GM12878 (cell line): ENCODE results near the gene OLIG2. TPM values are rescaled to one million over a fixed set of nuclear protein-coding genes. Genes with fewer than 3 reads are reported as not detected.

Source experiments
- ATAC-seq: fragments of 200-7000 bp; cut with Tn5 transposase; 3 replicates; pipeline ENCODE4 v1.9.1; 2020; ENCODE audit warnings: mild to moderate bottlenecking, moderate library complexity
- BruUV-seq: library from RNA; stranded (reverse); fragments of 400-500 nt; replicated peaks from 2 replicates; lab custom pipeline; 2021; lab: Mats Ljungman, UMichigan
- CTCF ChIA-PET: fragments of 300-600 bp; sonication (Branson Sonifier 250); formaldehyde crosslinking; extraction: SDS; loops from one replicate; lab custom pipeline; 2021; ENCODE audit warnings: inconsistent platforms; lab: Yijun Ruan, JAX
- POLR2A ChIA-PET: fragments of 350-600 bp; formaldehyde crosslinking; extraction: SDS; loops from one replicate; lab custom pipeline; 2021; ENCODE audit warnings: inconsistent platforms; lab: Charles Lee
- RAD21 ChIA-PET: fragments of 300-600 bp; sonication (Branson Sonifier 250); formaldehyde crosslinking; loops from one replicate; lab custom pipeline; 2023; ENCODE audit warnings: antibody characterized with exemption; ENCODE audit not compliant: unreplicated experiment; lab: Charles Lee
- SMC1A ChIA-PET: fragments of 300-600 bp; sonication (Branson Sonifier 250); formaldehyde crosslinking; loops from one replicate; lab custom pipeline; 2023; ENCODE audit not compliant: unreplicated experiment, uncharacterized antibody; lab: Charles Lee
- DNase-seq: peaks from one replicate; pipeline ENCODE4 v3.0.0-alpha.2; 2011; ENCODE audit warnings: low read depth, low spot score
- FAIRE-seq: peaks from 3 replicates; lab custom pipeline; 2011; peaks lifted over from hg19 to GRCh38; lab: Jason Lieb, UNC
- H2AFZ ChIP-seq: 2 replicates; pipeline ENCODE4 v1.6.0; 2011; ENCODE audit warnings: low read depth, low read length, control low read depth; ENCODE audit not compliant: control insufficient read depth
- H3K27ac ChIP-seq: 2 replicates; pipeline ENCODE4 v1.5.1; 2011; ENCODE audit warnings: control low read depth; ENCODE audit not compliant: control insufficient read depth, insufficient read depth
- H3K27me3 ChIP-seq, 2 experiments: replicated peaks in 1 of 2; 2 replicates each; pipeline versions ENCODE4 v1.6.0 to v1.6.1; 2011; ENCODE audit warnings: low read length in 1 of 2; ENCODE audit not compliant: control insufficient read depth in 2 of 2, insufficient read depth in 2 of 2
- H3K36me3 ChIP-seq, 2 experiments: 2 replicates each; pipeline ENCODE4 v1.5.1; 2011; ENCODE audit warnings: low read length in 1 of 2; ENCODE audit not compliant: control insufficient read depth in 2 of 2, insufficient read depth in 2 of 2
- H3K4me1 ChIP-seq: 2 replicates; pipeline ENCODE4 v1.6.1; 2011; ENCODE audit warnings: mild to moderate bottlenecking, low read length, moderate library complexity, mixed read lengths; ENCODE audit not compliant: control insufficient read depth, insufficient read depth
- H3K4me2 ChIP-seq: 2 replicates; pipeline ENCODE4 v1.6.0; 2011; ENCODE audit warnings: control low read depth; ENCODE audit not compliant: control insufficient read depth, insufficient read depth
- H3K4me3 ChIP-seq: fragments of 200-600 bp; sonication (generic); 2 replicates; pipeline ENCODE4 v1.5.1; 2016
- H3K79me2 ChIP-seq: 2 replicates; pipeline ENCODE4 v1.6.0; 2011; ENCODE audit warnings: low read length; ENCODE audit not compliant: control insufficient read depth, insufficient read depth
- H3K9ac ChIP-seq: 2 replicates; pipeline ENCODE4 v1.8.0; 2011; ENCODE audit warnings: low read length, control low read depth, mixed read lengths; ENCODE audit not compliant: control insufficient read depth, insufficient read depth
- H3K9me3 ChIP-seq: replicated peaks from 3 replicates; pipeline ENCODE4 v1.5.1; 2011; ENCODE audit warnings: mild to moderate bottlenecking, low read length; ENCODE audit not compliant: control insufficient read depth, insufficient read depth
- H4K20me1 ChIP-seq: 2 replicates; pipeline ENCODE4 v1.6.0; 2011; ENCODE audit not compliant: control insufficient read depth, insufficient read depth
- EZH2 ChIP-seq: IDR thresholded peaks from 2 replicates; pipeline ENCODE4 v1.6.1; 2012; ENCODE audit warnings: low read depth, mild to moderate bottlenecking, control low read depth, inconsistent platforms, low read length, borderline replicate concordance; ENCODE audit not compliant: control insufficient read depth
- POU2F2 ChIP-seq: IDR thresholded peaks from 3 replicates; pipeline ENCODE4 v1.6.1; 2011; ENCODE audit warnings: low read depth, mild to moderate bottlenecking, low read length, borderline replicate concordance
- SIN3A ChIP-seq: IDR thresholded peaks from 2 replicates; pipeline ENCODE4 v1.6.1; 2012; ENCODE audit warnings: low read depth, low read length, improper control_type of control experiment
- STAT1 ChIP-seq: fragments of 450-650 bp; conservative IDR thresholded peaks from 2 replicates; pipeline ENCODE4 v1.6.1; 2014; ENCODE audit warnings: antibody characterized with exemption, mild to moderate bottlenecking
- WGBS: methylation state at CpG from one replicate; pipeline ENCODE4 v1.1.6; 2016; ENCODE audit warnings: low lambda C conversion rate; ENCODE audit not compliant: insufficient replicate concordance, insufficient coverage; ENCODE audit errors: missing lambda C conversion rate; 5-methylcytosine and 5-hydroxymethylcytosine counted together
- in situ Hi-C: fragments of 300-500 bp; cut with MboI; formaldehyde crosslinking; loops from 9 replicates; pipeline ENCODE4 v1.14.3; 2018; ENCODE audit warnings: mixed read lengths
- intact Hi-C: fragments of 100-400 bp; cut with micrococcal nuclease; formaldehyde crosslinking; loops from one replicate; pipeline ENCODE4 v1.14.2; 2022; ENCODE audit not compliant: unreplicated experiment
- polyA plus RNA-seq, 11 experiments: library from polyadenylated mRNA; depleted of rRNA in 4 of 11; unstranded in 6 of 11; stranded (reverse) in 5 of 11; fragments of >200 nt; fragmentation: Nextera tagmentation in 4 of 11; fragmentation: Illumina TruSeq in 1 of 11; extraction: Ambion mirVana in 4 of 11; extraction: Trizol in 1 of 11; gene quantifications; 1 replicate in 1 of 11; 2 replicates in 10 of 11; pipeline versions ENCODE4 v1.2.1 to v1.2.3, GENCODE V29; 2011 to 2016; ENCODE audit warnings: inconsistent platforms in 2 of 11, missing spikeins in 2 of 11, low read depth in 1 of 11
- total RNA-seq, 4 experiments: library from RNA; depleted of rRNA in 3 of 4; stranded (reverse); fragments of >200 nt in 3 of 4; fragmentation: Illumina TruSeq in 1 of 4; extraction: Trizol in 1 of 4; gene quantifications; 2 replicates each; pipeline versions ENCODE4 v1.2.1 to v1.2.3, GENCODE V29; 2013 to 2021
- TF ChIP-seq, protein P1 (sequence below): fragments of 450-650 bp; formaldehyde crosslinking; IDR thresholded peaks from 2 replicates; pipeline ENCODE4 v1.5.0; 2022; ENCODE audit warnings: mild to moderate bottlenecking, missing genetic modification characterization

OLIG2 gene
- total and polyA plus RNA-seq, 10 of the 15 experiments (the other 5 are each of a cell fraction or from before 2014, with no cell fraction given): not detected

DNA sequence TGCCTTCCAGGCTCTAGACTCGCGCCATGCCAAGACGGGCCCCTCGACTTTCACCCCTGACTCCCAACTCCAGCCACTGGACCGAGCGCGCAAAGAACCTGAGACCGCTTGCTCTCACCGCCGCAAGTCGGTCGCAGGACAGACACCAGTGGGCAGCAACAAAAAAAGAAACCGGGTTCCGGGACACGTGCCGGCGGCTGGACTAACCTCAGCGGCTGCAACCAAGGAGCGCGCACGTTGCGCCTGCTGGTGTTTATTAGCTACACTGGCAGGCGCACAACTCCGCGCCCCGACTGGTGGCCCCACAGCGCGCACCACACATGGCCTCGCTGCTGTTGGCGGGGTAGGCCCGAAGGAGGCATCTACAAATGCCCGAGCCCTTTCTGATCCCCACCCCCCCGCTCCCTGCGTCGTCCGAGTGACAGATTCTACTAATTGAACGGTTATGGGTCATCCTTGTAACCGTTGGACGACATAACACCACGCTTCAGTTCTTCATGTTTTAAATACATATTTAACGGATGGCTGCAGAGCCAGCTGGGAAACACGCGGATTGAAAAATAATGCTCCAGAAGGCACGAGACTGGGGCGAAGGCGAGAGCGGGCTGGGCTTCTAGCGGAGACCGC lies 2.0 kb upstream of the OLIG2 start:
- FAIRE-seq: no peak
- H3K4me2 ChIP-seq: no peak overlapping the region
- BruUV-seq: no TSS peak
- no peak for TF ChIP-seq STAT1
- no peak for TF ChIP-seq SIN3A
- no peak for TF ChIP-seq EZH2
- TF ChIP-seq POU2F2: no peak
- TF ChIP-seq, protein P1, sequence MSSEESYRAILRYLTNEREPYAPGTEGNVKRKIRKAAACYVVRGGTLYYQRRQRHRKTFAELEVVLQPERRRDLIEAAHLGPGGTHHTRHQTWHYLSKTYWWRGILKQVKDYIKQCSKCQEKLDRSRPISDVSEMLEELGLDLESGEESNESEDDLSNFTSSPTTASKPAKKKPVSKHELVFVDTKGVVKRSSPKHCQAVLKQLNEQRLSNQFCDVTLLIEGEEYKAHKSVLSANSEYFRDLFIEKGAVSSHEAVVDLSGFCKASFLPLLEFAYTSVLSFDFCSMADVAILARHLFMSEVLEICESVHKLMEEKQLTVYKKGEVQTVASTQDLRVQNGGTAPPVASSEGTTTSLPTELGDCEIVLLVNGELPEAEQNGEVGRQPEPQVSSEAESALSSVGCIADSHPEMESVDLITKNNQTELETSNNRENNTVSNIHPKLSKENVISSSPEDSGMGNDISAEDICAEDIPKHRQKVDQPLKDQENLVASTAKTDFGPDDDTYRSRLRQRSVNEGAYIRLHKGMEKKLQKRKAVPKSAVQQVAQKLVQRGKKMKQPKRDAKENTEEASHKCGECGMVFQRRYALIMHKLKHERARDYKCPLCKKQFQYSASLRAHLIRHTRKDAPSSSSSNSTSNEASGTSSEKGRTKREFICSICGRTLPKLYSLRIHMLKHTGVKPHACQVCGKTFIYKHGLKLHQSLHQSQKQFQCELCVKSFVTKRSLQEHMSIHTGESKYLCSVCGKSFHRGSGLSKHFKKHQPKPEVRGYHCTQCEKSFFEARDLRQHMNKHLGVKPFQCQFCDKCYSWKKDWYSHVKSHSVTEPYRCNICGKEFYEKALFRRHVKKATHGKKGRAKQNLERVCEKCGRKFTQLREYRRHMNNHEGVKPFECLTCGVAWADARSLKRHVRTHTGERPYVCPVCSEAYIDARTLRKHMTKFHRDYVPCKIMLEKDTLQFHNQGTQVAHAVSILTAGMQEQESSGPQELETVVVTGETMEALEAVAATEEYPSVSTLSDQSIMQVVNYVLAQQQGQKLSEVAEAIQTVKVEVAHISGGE (CRISPR knock-in tag): no peak
- TF ChIP-seq, all 136 proteins: peak for 0
- in situ Hi-C loops: no loop called here
- POLR2A ChIA-PET: no interaction called here
- RAD21 ChIA-PET: no interaction called here
- no peak for DNase-seq
- Histone ChIP-seq H3K9me3 (no peaks in the 10 kb centered on the region; the same call in 2 of the 3 replicates), H3K27me3 (peaks cover 33% of the 10 kb centered on the region in 2 experiments), H3K27ac (no peak overlapping the region), H3K4me3 (no peak overlapping the region), H3K4me1 (no peaks in the 10 kb centered on the region), H3K9ac (no peak overlapping the region), H3K36me3 (no peaks in the 10 kb centered on the region; a peak in 1 of 4 replicates), H3K79me2 (no peaks in the 10 kb centered on the region), H2AFZ (no peak overlapping the region), H4K20me1 (no peaks in the 10 kb centered on the region)
- CTCF ChIA-PET: interaction anchor here (2.2 kb wide), 1 partner anchor 84 kb away, joined by 5 read pairs; no protein-coding TSS in a partner anchor
- intact Hi-C loops: no loop called here
- SMC1A ChIA-PET: no interaction called here
- 21% methylated on average over 49 of the region's 49 CpGs for WGBS
- no peak for ATAC-seq
